ENCODE data around the gene UAP1L1. TPM values are rescaled to one million over a fixed set of nuclear protein-coding genes. Genes with fewer than 3 reads are reported as not detected.

UAP1L1 gene
- polyA plus RNA-seq, 1 donor (not counting 4 experiments of a cell fraction or from before 2014, with no cell fraction given) = 2.7 TPM

GRCh38 chr9:137115394-137116026, 38.2 kb downstream of the UAP1L1 start:
- H3K9me1 ChIP-seq (ENCODE audit: control insufficient read depth, extremely low read depth, insufficient read depth, low read length) = no peaks in the 10 kb centered on the region
- dilution Hi-C loops (cut with MboI; ENCODE audit: extremely low pct_ligation_motif_present, low sequenced_read_pairs) = no loop called here
- no peak overlapping the region for H3K9ac ChIP-seq (ENCODE audit: control insufficient read depth, extremely low read depth, insufficient read depth, low read length)
- no peak overlapping the region for H3K27ac ChIP-seq (ENCODE audit: control insufficient read depth, insufficient read depth, low read length)
- DNase-seq (ENCODE audit: low read depth, low spot score) (no peak), FAIRE-seq (no peak)
- peaks cover 0 to 2% of the 10 kb centered on the region in 2 experiments for H3K36me3 ChIP-seq (ENCODE audit: control insufficient read depth in 2 of 2, extremely low read depth in 1 of 2, insufficient read depth in 2 of 2, low read length in 2 of 2)
- H3K9me3 ChIP-seq (ENCODE audit: control insufficient read depth, low read depth, low read length) = no peaks in the 10 kb centered on the region
- no peaks in the 10 kb centered on the region for H3K79me2 ChIP-seq (ENCODE audit: control insufficient read depth, insufficient read depth, low read length)
- H3K4me3 ChIP-seq (ENCODE audit: control insufficient read depth in 2 of 3, extremely low read depth in 1 of 3, insufficient read depth in 2 of 3, low read depth in 1 of 3, low read length in 3 of 3) = no peak overlapping the region
- no peak overlapping the region for H2AFZ ChIP-seq (ENCODE audit: control insufficient read depth, low read length)
- no peaks in the 10 kb centered on the region for H4K20me1 ChIP-seq (ENCODE audit: control insufficient read depth, extremely low read depth, insufficient read depth, low read length)
- H3K4me2 ChIP-seq (ENCODE audit: control insufficient read depth, extremely low read depth, insufficient read depth, low read depth, low read length) = no peak overlapping the region
- no peak for TF ChIP-seq EZH2 (IDR thresholded peaks at IDR 0.05; ENCODE audit: low read length)
- no peak for TF ChIP-seq CTCF (optimal IDR thresholded peaks at IDR 0.05 in 1 of 3, IDR thresholded peaks at IDR 0.05 in 1 of 3, conservative IDR thresholded peaks at IDR 0.05 in 1 of 3; ENCODE audit: extremely low read depth in 1 of 3, insufficient read depth in 2 of 3, low read length in 3 of 3)
- H3K4me1 ChIP-seq (ENCODE audit: control insufficient read depth, extremely low read depth, insufficient read depth, low read length) = no peaks in the 10 kb centered on the region
- peaks cover 7% of the 10 kb centered on the region for H3K27me3 ChIP-seq (ENCODE audit: control insufficient read depth, extremely low read depth, insufficient read depth, low read length)

- DNase-seq (ENCODE audit: low read depth, low spot score) = no peak
- no peaks in the 10 kb centered on the region for H3K9me1 ChIP-seq (ENCODE audit: control insufficient read depth, extremely low read depth, insufficient read depth, low read length)
- H3K79me2 ChIP-seq (ENCODE audit: control insufficient read depth, insufficient read depth, low read length) = no peaks in the 10 kb centered on the region
- no peak overlapping the region for H3K4me3 ChIP-seq (ENCODE audit: control insufficient read depth in 2 of 3, extremely low read depth in 1 of 3, insufficient read depth in 2 of 3, low read depth in 1 of 3, low read length in 3 of 3)
- H3K36me3 ChIP-seq (ENCODE audit: control insufficient read depth in 2 of 2, extremely low read depth in 1 of 2, insufficient read depth in 2 of 2, low read length in 2 of 2) = no peaks in the 10 kb centered on the region
- H3K4me1 ChIP-seq (ENCODE audit: control insufficient read depth, extremely low read depth, insufficient read depth, low read length) = no peaks in the 10 kb centered on the region
- no peaks in the 10 kb centered on the region for H4K20me1 ChIP-seq (ENCODE audit: control insufficient read depth, extremely low read depth, insufficient read depth, low read length)
- no peak overlapping the region for H2AFZ ChIP-seq (ENCODE audit: control insufficient read depth, low read length)
- dilution Hi-C loops (cut with MboI; ENCODE audit: extremely low pct_ligation_motif_present, low sequenced_read_pairs) = no loop called here
- H3K9ac ChIP-seq (ENCODE audit: control insufficient read depth, extremely low read depth, insufficient read depth, low read length) = no peak overlapping the region
- no peaks in the 10 kb centered on the region for H3K9me3 ChIP-seq (ENCODE audit: control insufficient read depth, low read depth, low read length)
- H3K27me3 ChIP-seq (ENCODE audit: control insufficient read depth, extremely low read depth, insufficient read depth, low read length) = peaks cover 7% of the 10 kb centered on the region
- FAIRE-seq = no peak
- no peak overlapping the region for H3K4me2 ChIP-seq (ENCODE audit: control insufficient read depth, extremely low read depth, insufficient read depth, low read depth, low read length)
- no peak for TF ChIP-seq CTCF (optimal IDR thresholded peaks at IDR 0.05 in 1 of 3, IDR thresholded peaks at IDR 0.05 in 1 of 3, conservative IDR thresholded peaks at IDR 0.05 in 1 of 3; ENCODE audit: extremely low read depth in 1 of 3, insufficient read depth in 2 of 3, low read length in 3 of 3)
- TF ChIP-seq EZH2 (IDR thresholded peaks at IDR 0.05; ENCODE audit: low read length) = no peak
- no peak overlapping the region for H3K27ac ChIP-seq (ENCODE audit: control insufficient read depth, insufficient read depth, low read length)
Observed at GRCh38 chr9:137116027-137116507, 38.8 kb downstream of the UAP1L1 start.

All from keratinocyte (primary cell).